Osteoblast (primary cell): ENCODE results near the gene SLC6A17. TPM values are rescaled to one million over a fixed set of nuclear protein-coding genes. Genes with fewer than 3 reads are reported as not detected.

Experiments
- DNase-seq: peaks from one replicate; pipeline ENCODE4 v3.0.0; 2011; ENCODE audit warnings: low spot score, mixed read lengths; ENCODE audit not compliant: insufficient read length; ENCODE audit errors: missing footprints
- H2AFZ ChIP-seq: 2 replicates; pipeline ENCODE4 v1.6.0; 2011; ENCODE audit warnings: mild to moderate bottlenecking, low read length
- H3K27ac ChIP-seq: 2 replicates; pipeline ENCODE4 v1.5.1; 2011; ENCODE audit warnings: mild to moderate bottlenecking, low read depth, low read length, moderate library complexity
- H3K27me3 ChIP-seq: 2 replicates; pipeline ENCODE4 v1.6.0; 2012; ENCODE audit warnings: mild to moderate bottlenecking, control low read depth, inconsistent platforms, low read length, moderate library complexity; ENCODE audit not compliant: insufficient read depth
- H3K36me3 ChIP-seq: 2 replicates; pipeline ENCODE4 v1.5.1; 2011; ENCODE audit warnings: mild to moderate bottlenecking, low read length, control low read depth, moderate library complexity; ENCODE audit not compliant: insufficient read depth
- H3K4me1 ChIP-seq: 2 replicates; pipeline ENCODE4 v1.5.1; 2011; ENCODE audit warnings: mild to moderate bottlenecking, low read length, control low read depth, moderate library complexity; ENCODE audit not compliant: insufficient read depth
- H3K4me2 ChIP-seq: 2 replicates; pipeline ENCODE4 v1.6.0; 2011; ENCODE audit warnings: mild to moderate bottlenecking, low read length; ENCODE audit not compliant: insufficient read depth
- H3K4me3 ChIP-seq: fragments of 200-600 bp; sonication (generic); 3 replicates; pipeline ENCODE4 v1.5.1; 2012; ENCODE audit warnings: mild to moderate bottlenecking, low read length, inconsistent platforms; ENCODE audit not compliant: insufficient read depth
- H3K79me2 ChIP-seq: 2 replicates; pipeline ENCODE4 v1.6.0; 2012; ENCODE audit warnings: mild to moderate bottlenecking, low read length, control low read depth, inconsistent platforms; ENCODE audit not compliant: insufficient read depth
- H3K9me3 ChIP-seq: 2 replicates; pipeline ENCODE4 v1.5.1; 2011; ENCODE audit warnings: low read depth, low read length, control low read depth
- H4K20me1 ChIP-seq: 2 replicates; pipeline ENCODE4 v1.6.0; 2012; ENCODE audit warnings: mild to moderate bottlenecking, low read length, control low read depth; ENCODE audit not compliant: insufficient read depth
- total RNA-seq: library from RNA; depleted of rRNA; stranded (reverse); fragments of >200 nt; gene quantifications from 2 replicates; pipeline ENCODE4 v1.2.3, GENCODE V29; 2012
- TF ChIP-seq, protein P1 (sequence below): IDR thresholded peaks from 2 replicates; pipeline ENCODE4 v1.5.1; 2011; ENCODE audit warnings: mild to moderate bottlenecking, low read depth, low read length, moderate library complexity; ENCODE audit errors: extremely low read depth

Gene SLC6A17
- total RNA-seq, 1 donor = under 0.01 TPM

DNA sequence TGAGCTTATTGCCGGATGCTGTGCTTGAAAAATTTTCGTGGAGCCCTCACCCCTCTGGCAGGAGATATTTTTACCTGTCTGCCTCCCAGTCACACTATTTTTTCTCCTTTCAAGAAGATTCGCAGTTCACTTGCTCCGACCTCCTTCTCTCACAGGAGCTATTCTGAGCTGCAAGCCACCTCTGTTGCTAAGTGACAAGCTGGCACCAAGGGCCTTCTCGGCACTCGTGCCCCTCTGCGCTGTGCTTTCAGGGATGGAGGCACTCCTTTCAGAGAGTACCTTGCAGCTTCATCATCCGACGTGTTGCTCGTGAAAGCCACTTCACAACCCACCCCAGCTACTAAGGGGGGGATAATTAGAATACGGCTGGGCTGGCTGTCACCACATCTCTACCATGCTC lies 11.6 kb downstream of the SLC6A17 start:
- H3K27ac ChIP-seq = no peak overlapping the region
- no peaks in the 10 kb centered on the region for H4K20me1 ChIP-seq
- peaks cover 10% of the 10 kb centered on the region for H3K27me3 ChIP-seq
- no peaks in the 10 kb centered on the region for H3K79me2 ChIP-seq
- H2AFZ ChIP-seq = no peak overlapping the region
- H3K4me2 ChIP-seq = no peak overlapping the region
- H3K9me3 ChIP-seq = no peaks in the 10 kb centered on the region
- no peak overlapping the region for H3K4me3 ChIP-seq
- no peak for DNase-seq
- TF ChIP-seq, protein P1, sequence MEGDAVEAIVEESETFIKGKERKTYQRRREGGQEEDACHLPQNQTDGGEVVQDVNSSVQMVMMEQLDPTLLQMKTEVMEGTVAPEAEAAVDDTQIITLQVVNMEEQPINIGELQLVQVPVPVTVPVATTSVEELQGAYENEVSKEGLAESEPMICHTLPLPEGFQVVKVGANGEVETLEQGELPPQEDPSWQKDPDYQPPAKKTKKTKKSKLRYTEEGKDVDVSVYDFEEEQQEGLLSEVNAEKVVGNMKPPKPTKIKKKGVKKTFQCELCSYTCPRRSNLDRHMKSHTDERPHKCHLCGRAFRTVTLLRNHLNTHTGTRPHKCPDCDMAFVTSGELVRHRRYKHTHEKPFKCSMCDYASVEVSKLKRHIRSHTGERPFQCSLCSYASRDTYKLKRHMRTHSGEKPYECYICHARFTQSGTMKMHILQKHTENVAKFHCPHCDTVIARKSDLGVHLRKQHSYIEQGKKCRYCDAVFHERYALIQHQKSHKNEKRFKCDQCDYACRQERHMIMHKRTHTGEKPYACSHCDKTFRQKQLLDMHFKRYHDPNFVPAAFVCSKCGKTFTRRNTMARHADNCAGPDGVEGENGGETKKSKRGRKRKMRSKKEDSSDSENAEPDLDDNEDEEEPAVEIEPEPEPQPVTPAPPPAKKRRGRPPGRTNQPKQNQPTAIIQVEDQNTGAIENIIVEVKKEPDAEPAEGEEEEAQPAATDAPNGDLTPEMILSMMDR = no peak
- no peaks in the 10 kb centered on the region for H3K4me1 ChIP-seq
- no peaks in the 10 kb centered on the region for H3K36me3 ChIP-seq

DNA sequence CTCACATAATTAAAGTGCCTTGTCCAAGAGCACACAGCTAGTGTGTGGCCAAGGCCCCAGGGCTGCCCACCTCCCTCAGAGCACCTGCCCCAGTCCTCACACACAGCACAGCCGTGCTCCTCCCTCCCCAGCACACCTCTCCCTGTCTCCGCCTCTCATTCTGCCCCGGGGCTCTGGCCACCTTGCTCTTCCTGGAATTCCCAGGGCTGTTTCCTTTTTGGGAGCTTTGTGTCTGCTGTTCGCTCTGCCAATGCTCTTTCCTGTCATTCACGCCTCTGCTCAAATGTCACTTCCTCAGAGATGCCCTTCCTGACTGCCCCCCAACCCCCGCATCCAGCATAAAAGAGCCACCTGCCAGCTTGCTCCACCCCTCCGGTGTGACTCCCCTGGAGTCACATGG lies 13.3 kb downstream of the SLC6A17 start:
- Histone ChIP-seq H3K79me2 (no peaks in the 10 kb centered on the region), H3K36me3 (no peaks in the 10 kb centered on the region), H3K4me2 (no peak overlapping the region), H2AFZ (no peak overlapping the region), H3K27ac (no peak overlapping the region), H3K9me3 (no peaks in the 10 kb centered on the region), H4K20me1 (no peaks in the 10 kb centered on the region), H3K27me3 (peaks cover 14% of the 10 kb centered on the region), H3K4me3 (no peak overlapping the region), H3K4me1 (no peaks in the 10 kb centered on the region)
- DNase-seq = no peak
- TF ChIP-seq, protein P1 = no peak

DNA sequence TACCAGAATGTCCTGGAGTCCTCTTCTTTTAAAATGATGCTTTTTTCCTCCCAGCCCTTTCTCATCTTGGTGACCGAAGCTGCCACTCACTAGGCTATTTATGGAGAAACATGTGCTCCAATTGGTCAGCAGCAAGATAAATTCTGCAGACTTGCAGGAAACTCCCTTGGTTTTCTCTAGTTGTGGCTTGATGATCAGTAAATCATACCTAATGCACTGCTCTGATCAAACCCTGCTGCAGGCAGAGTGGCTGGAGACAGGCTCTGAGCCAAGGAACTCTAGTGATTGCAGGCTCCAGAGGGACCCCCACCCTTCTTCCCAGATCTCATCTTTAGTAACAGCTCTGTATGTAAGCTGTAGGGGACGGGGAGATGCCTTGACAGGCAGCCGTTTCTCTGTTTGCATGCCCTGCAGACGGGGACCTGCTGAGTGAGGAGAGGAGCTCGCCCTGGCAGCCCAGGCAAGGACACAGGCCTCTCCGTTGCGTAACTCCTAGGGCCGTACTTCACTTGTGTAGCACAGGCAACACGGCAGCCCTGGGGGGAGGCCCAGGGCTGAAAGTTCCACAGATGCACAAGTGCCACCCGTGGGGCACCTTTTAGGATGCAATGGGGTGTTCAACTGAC lies 14.5 kb downstream of the SLC6A17 start:
- no peaks in the 10 kb centered on the region for H3K4me1 ChIP-seq
- no peaks in the 10 kb centered on the region for H3K36me3 ChIP-seq
- DNase-seq = no peak
- peaks cover 14% of the 10 kb centered on the region for H3K27me3 ChIP-seq
- H3K79me2 ChIP-seq = no peaks in the 10 kb centered on the region
- no peak overlapping the region for H3K4me2 ChIP-seq
- TF ChIP-seq, protein P1 = no peak
- no peaks in the 10 kb centered on the region for H4K20me1 ChIP-seq
- no peak overlapping the region for H2AFZ ChIP-seq
- no peak overlapping the region for H3K27ac ChIP-seq
- H3K9me3 ChIP-seq = no peaks in the 10 kb centered on the region
- H3K4me3 ChIP-seq = no peak overlapping the region

DNA sequence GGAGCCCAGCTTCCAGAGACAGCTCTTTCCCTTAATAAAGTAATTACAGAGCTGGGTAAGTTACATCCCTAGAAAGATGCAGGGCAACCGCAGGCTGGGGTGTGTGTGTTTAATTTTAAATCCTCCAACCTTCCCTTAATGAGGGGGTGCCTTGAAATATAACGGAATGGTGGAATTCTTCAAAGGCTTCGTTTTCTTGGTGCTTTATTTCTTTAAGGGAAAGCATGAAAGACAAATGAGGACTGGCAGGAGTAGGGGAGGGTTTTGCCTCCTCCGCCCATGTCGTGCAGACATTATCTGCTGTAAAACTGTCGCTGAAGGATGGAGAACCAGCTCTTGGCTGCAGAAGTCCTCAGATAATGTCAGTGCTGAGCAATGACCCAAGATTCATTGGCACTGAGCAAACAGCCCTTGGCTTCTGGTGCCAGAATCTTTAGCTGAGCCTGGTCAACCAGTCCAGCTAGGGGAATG lies 15.5 kb downstream of the SLC6A17 start:
- peaks cover 14% of the 10 kb centered on the region for H3K27me3 ChIP-seq
- no peak overlapping the region for H3K4me2 ChIP-seq
- H3K79me2 ChIP-seq = no peaks in the 10 kb centered on the region
- TF ChIP-seq, protein P1 = no peak
- H3K36me3 ChIP-seq = no peaks in the 10 kb centered on the region
- no peak for DNase-seq
- no peaks in the 10 kb centered on the region for H4K20me1 ChIP-seq
- H3K27ac ChIP-seq = no peak overlapping the region
- no peak overlapping the region for H2AFZ ChIP-seq
- H3K9me3 ChIP-seq = no peaks in the 10 kb centered on the region
- no peaks in the 10 kb centered on the region for H3K4me1 ChIP-seq
- H3K4me3 ChIP-seq = no peak overlapping the region
